Pancreas (tissue), 10 donors: Measurements from ENCODE around the gene SPATA2L. TPM values are rescaled to one million over a fixed set of nuclear protein-coding genes. Genes with fewer than 3 reads are reported as not detected.

ENCODE experiments used
- ATAC-seq, 4 donors: fragments of 200-7000 bp; cut with Tn5 transposase; one replicate each; pipeline versions ENCODE4 v1.8.0 to v1.9.1; 2020; ENCODE audit warnings: mild to moderate bottlenecking in 4 of 4, moderate library complexity in 4 of 4
- DNase-seq, 6 donors: peaks; one replicate each; pipeline ENCODE4 v3.0.0-alpha.2; 2020
- FAIRE-seq: peaks from 2 replicates; lab custom pipeline; 2012; peaks lifted over from hg19 to GRCh38; lab: Jason Lieb, UNC
- H3K27ac ChIP-seq, 4 donors: fragments of 200-600 bp; sonication (generic); 1 replicate in 3 of 4; 2 replicates in 1 of 4; pipeline versions ENCODE4 v1.5.0 to v1.8.0; 2020
- H3K27me3 ChIP-seq, 4 donors: fragments of 200-600 bp; one replicate each; pipeline ENCODE4 v1.8.0; 2021
- H3K36me3 ChIP-seq, 3 donors: fragments of 200-600 bp; sonication (generic) in 1 of 3; one replicate each; pipeline versions ENCODE4 v1.5.0 to v1.8.0; 2020 to 2021
- H3K4me1 ChIP-seq, 3 donors: fragments of 200-600 bp; one replicate each; pipeline ENCODE4 v1.8.0; 2021
- H3K4me3 ChIP-seq, 4 donors: fragments of 200-600 bp; sonication (generic) in 2 of 4; one replicate each; pipeline versions ENCODE4 v1.5.0 to v1.8.0; 2020 to 2021
- H3K9me3 ChIP-seq, 4 donors: fragments of 200-600 bp; one replicate each; pipeline ENCODE4 v1.8.0; 2021
- CTCF ChIP-seq, 4 donors: fragments of 200-600 bp; sonication (generic) in 3 of 4; IDR thresholded peaks; one replicate each; pipeline versions ENCODE4 v1.5.0 to v1.8.0; 2021; ENCODE audit warnings: antibody characterized with exemption in 4 of 4
- WGBS, 2 donors: extraction: QIAGEN DNeasy Blood & Tissue Kit; methylation state at CpG; one replicate each; pipeline ENCODE4 v1.1.7; 2013; 5-methylcytosine and 5-hydroxymethylcytosine counted together
- intact Hi-C, 3 donors: fragments of 100-400 bp; cut with DNase I; formaldehyde crosslinking; loops; one replicate each; pipeline versions ENCODE4 v1.11.1 to v1.14.2; 2022
- polyA plus RNA-seq, 2 donors: library from polyadenylated mRNA; stranded (reverse); fragments of 200-250 nt; gene quantifications; one replicate each; pipeline ENCODE4 v1.2.3, GENCODE V29; 2013
- total RNA-seq, 6 donors: library from RNA; stranded (reverse); fragmentation: NEBNext Ultra II Directional in 4 of 6; extraction: Animal tissue kit (Norgen Biotek cat#: 25700) in 4 of 6; gene quantifications; one replicate each; pipeline versions ENCODE4 v1.2.1 to v1.2.4, GENCODE V29; 2021 to 2023
- donor health status: healthy with polysubstance abuse.
- donor health status: DM: no; HTN: no; CAD: no; lungs with moderate emphysema.
- donor health status: DM: no; HTN: no; CAD: no.
- donor health status: control.
- donor health status: control.
- donor health status: Bipolar disorder and iron deficiency.
- donor health status: DM: yes; HTN: yes; CAD: no.
- donor health status: DM: no; HTN: no; CAD: no.
- donor health status: DM: no; HTN: no; CAD: no.
- donor health status: DM: yes; HTN: yes; CAD: no.

The SPATA2L gene
- total and polyA plus RNA-seq, 8 donors: 9.2 to 22.3 (median 13.5) TPM

GRCh38 chr16:89709166-89709565 is 7.7 kb upstream of the SPATA2L start:
- Histone ChIP-seq H3K36me3 (no peaks in the 10 kb centered on the region), H3K27ac (no peak overlapping the region), H3K4me1 (peaks cover 0 to 4% (median 0%) of the 10 kb centered on the region in 3 donors), H3K4me3 (no peak overlapping the region), H3K9me3 (no peaks in the 10 kb centered on the region), H3K27me3 (no peaks in the 10 kb centered on the region)
- intact Hi-C loops: loop anchor here in 2 of 3 donors (5.0 kb wide), 1 partner anchor 88 kb away; no protein-coding TSS in a partner anchor
- DNase-seq: no peak
- ATAC-seq: no peak
- no peak for TF ChIP-seq CTCF (IDR thresholded peaks at IDR 0.05)
- 92 to 93% methylated on average over 10 of the region's 10 CpGs for WGBS, 2 donors
- no peak for FAIRE-seq

GRCh38 chr16:89708481-89708931 is 7.0 kb upstream of the SPATA2L start:
- 87 to 89% methylated on average over 19 of the region's 19 CpGs for WGBS, 2 donors
- no peak for FAIRE-seq
- Histone ChIP-seq H3K27me3 (no peaks in the 10 kb centered on the region), H3K27ac (no peak overlapping the region), H3K4me1 (peaks cover 0 to 4% (median 0%) of the 10 kb centered on the region in 3 donors), H3K9me3 (no peaks in the 10 kb centered on the region), H3K36me3 (no peaks in the 10 kb centered on the region), H3K4me3 (no peak overlapping the region)
- intact Hi-C loops: loop anchor here in 2 of 3 donors (5.0 kb wide), 1 partner anchor 89 kb away; no protein-coding TSS in a partner anchor
- no peak for DNase-seq
- ATAC-seq: no peak
- TF ChIP-seq CTCF (IDR thresholded peaks at IDR 0.05): no peak

- no peak for ATAC-seq
- FAIRE-seq: no peak
- Histone ChIP-seq H3K36me3 (no peaks in the 10 kb centered on the region), H3K4me1 (peaks cover 0 to 4% (median 0%) of the 10 kb centered on the region in 3 donors), H3K4me3 (no peak overlapping the region), H3K9me3 (no peaks in the 10 kb centered on the region), H3K27me3 (no peaks in the 10 kb centered on the region), H3K27ac (no peak overlapping the region)
- no peak for DNase-seq
- WGBS, 2 donors: 86 to 88% methylated on average over 9 of the region's 9 CpGs
- intact Hi-C loops: loop anchor here in 2 of 3 donors (5.0 kb wide), 1 partner anchor 90 kb away; no protein-coding TSS in a partner anchor
- no peak for TF ChIP-seq CTCF (IDR thresholded peaks at IDR 0.05)
These were observed 6.2 kb upstream of the SPATA2L start for GRCh38 chr16:89707695-89708094.

DNA sequence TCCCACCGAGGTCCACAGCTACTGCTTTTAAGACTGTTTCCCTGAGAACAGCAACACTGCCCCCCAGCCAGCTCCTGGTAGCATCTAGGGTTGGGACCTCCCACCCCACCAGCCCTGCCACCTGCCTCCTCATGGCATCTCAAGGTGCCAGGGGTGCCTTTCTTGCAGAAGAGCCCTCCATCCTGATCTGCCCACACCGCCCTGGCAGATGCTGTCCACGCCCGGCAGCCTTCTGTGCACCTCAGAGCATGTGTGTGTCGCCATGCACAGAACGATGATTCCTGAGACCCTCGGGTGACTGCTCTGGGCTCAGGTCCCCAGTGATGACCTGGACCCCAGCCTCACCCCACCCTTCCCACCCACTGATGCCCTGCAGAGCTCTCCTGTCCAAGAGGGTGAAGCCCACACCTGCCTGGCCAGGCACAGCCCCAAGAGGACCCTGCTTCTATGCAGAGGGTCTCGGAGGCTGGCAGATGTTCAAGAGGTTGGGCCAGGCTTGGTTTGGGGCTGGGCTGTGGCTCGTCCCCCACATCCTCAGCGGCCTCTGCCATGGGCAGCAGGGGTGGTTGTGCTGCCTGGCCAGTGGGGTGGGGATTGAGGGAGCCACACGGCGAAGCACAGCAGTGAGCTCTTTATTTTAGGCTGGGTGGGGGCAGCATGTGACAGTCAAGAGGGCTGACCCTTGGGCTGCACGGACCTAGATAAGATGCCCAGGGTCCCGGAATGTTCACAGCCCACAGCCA is 5.2 kb upstream of the SPATA2L start:
- FAIRE-seq (no peak), ATAC-seq (no peak), DNase-seq (no peak)
- Histone ChIP-seq H3K4me3 (peak overlapping the region in 1 of 4 donors; percentile 38), H3K27ac (no peak overlapping the region), H3K9me3 (no peaks in the 10 kb centered on the region), H3K4me1 (no peaks in the 10 kb centered on the region), H3K27me3 (no peaks in the 10 kb centered on the region), H3K36me3 (no peaks in the 10 kb centered on the region)
- 67 to 76% methylated on average over 14 of the region's 14 CpGs for WGBS, 2 donors
- TF ChIP-seq CTCF (IDR thresholded peaks at IDR 0.05): no peak
- intact Hi-C loops: loop anchor here in 2 of 3 donors (5.0 kb wide), 1 partner anchor 91 kb away; no protein-coding TSS in a partner anchor

- H3K4me3 ChIP-seq: no peak overlapping the region
- no peak for TF ChIP-seq CTCF (IDR thresholded peaks at IDR 0.05)
- H3K9me3 ChIP-seq: no peaks in the 10 kb centered on the region
- intact Hi-C loops: loop anchor here in 2 of 3 donors (5.0 kb wide), 1 partner anchor 92 kb away; no protein-coding TSS in a partner anchor
- 62 to 72% methylated on average over 15 of the region's 15 CpGs for WGBS, 2 donors
- DNase-seq: peak in 1 of 6 donors; percentile 53
- ATAC-seq: no peak
- no peak overlapping the region for H3K27ac ChIP-seq
- no peaks in the 10 kb centered on the region for H3K36me3 ChIP-seq
- peaks cover 0 to 4% (median 0%) of the 10 kb centered on the region in 3 donors for H3K4me1 ChIP-seq
- FAIRE-seq: no peak
- no peaks in the 10 kb centered on the region for H3K27me3 ChIP-seq
These were observed 3.5 kb upstream of the SPATA2L start for GRCh38 chr16:89705006-89705405.
